Liver (tissue), 9 donors: ENCODE measurements around the gene AMIGO1. TPM values are rescaled to one million over a fixed set of nuclear protein-coding genes. Genes with fewer than 3 reads are reported as not detected.

Experiments used
- DNase-seq: peaks from one replicate; pipeline ENCODE4 v3.0.0-alpha.2; 2017; ENCODE audit warnings: low spot score
- H3K27ac ChIP-seq, 2 donors: one replicate each; pipeline ENCODE4 v1.7.0; 2013; ENCODE audit warnings: inconsistent platforms in 2 of 2, low read length in 2 of 2, control low read depth in 1 of 2, low read depth in 1 of 2, mild to moderate bottlenecking in 1 of 2
- H3K27me3 ChIP-seq, 4 donors: one replicate each; pipeline versions ENCODE4 v1.6.1 to v1.7.0; 2013; ENCODE audit warnings: low read length in 3 of 4, inconsistent platforms in 1 of 4, mild to moderate bottlenecking in 1 of 4, moderate library complexity in 1 of 4; ENCODE audit not compliant: control insufficient read depth in 4 of 4, insufficient read depth in 4 of 4
- H3K36me3 ChIP-seq, 4 donors: one replicate each; pipeline versions ENCODE4 v1.6.1 to v1.7.0; 2013; ENCODE audit warnings: low read length in 3 of 4, mild to moderate bottlenecking in 3 of 4, low read depth in 1 of 4, moderate library complexity in 1 of 4; ENCODE audit not compliant: control insufficient read depth in 4 of 4, insufficient read depth in 3 of 4
- H3K4me1 ChIP-seq, 4 donors: one replicate each; pipeline versions ENCODE4 v1.6.1 to v1.7.0; 2013; ENCODE audit warnings: low read length in 3 of 4, mild to moderate bottlenecking in 3 of 4, moderate library complexity in 1 of 4; ENCODE audit not compliant: control insufficient read depth in 4 of 4, insufficient read depth in 4 of 4
- H3K4me3 ChIP-seq, 3 donors: one replicate each; pipeline versions ENCODE4 v1.6.1 to v1.7.0; 2013; ENCODE audit warnings: low read length in 3 of 3, control low read depth in 1 of 3, low read depth in 1 of 3, mild to moderate bottlenecking in 1 of 3
- H3K9ac ChIP-seq, 2 donors: one replicate each; pipeline ENCODE4 v1.7.0; 2013; ENCODE audit warnings: low read length in 2 of 2, mild to moderate bottlenecking in 2 of 2, moderate library complexity in 2 of 2, control low read depth in 1 of 2, low read depth in 1 of 2
- H3K9me3 ChIP-seq, 4 donors: one replicate each; pipeline versions ENCODE4 v1.6.1 to v1.7.0; 2013; ENCODE audit warnings: low read length in 3 of 4; ENCODE audit not compliant: control insufficient read depth in 4 of 4
- EGR1 ChIP-seq, 2 donors: IDR thresholded peaks; 2 replicates each; pipeline ENCODE4 v1.6.1; 2016 to 2018; ENCODE audit warnings: antibody characterized with exemption in 2 of 2, low read depth in 2 of 2
- FOXA1 ChIP-seq: IDR thresholded peaks from 2 replicates; pipeline ENCODE4 v1.6.1; 2016; ENCODE audit warnings: antibody characterized with exemption
- FOXA2 ChIP-seq: IDR thresholded peaks from 2 replicates; pipeline ENCODE4 v1.6.1; 2016; ENCODE audit warnings: antibody characterized with exemption
- GABPA ChIP-seq, 2 donors: IDR thresholded peaks in 1 of 2; conservative IDR thresholded peaks in 1 of 2; 2 replicates each; pipeline ENCODE4 v1.6.1; 2016; ENCODE audit warnings: antibody characterized with exemption in 2 of 2, mild to moderate bottlenecking in 1 of 2, moderate library complexity in 1 of 2
- HNF4A ChIP-seq, 2 donors: conservative IDR thresholded peaks; 2 replicates each; pipeline ENCODE4 v1.6.1; 2016; ENCODE audit warnings: antibody characterized with exemption in 2 of 2, mild to moderate bottlenecking in 2 of 2
- HNF4G ChIP-seq: IDR thresholded peaks from 2 replicates; pipeline ENCODE4 v1.6.1; 2016; ENCODE audit warnings: antibody characterized with exemption
- JUND ChIP-seq, 2 donors: IDR thresholded peaks; 2 replicates each; pipeline ENCODE4 v1.6.1; 2016; ENCODE audit warnings: antibody characterized with exemption in 2 of 2
- RAD21 ChIP-seq, 2 donors: IDR thresholded peaks; 2 replicates each; pipeline ENCODE4 v1.6.1; 2016; ENCODE audit warnings: antibody characterized with exemption in 2 of 2, mild to moderate bottlenecking in 2 of 2
- RXRA ChIP-seq, 2 donors: IDR thresholded peaks; 2 replicates each; pipeline ENCODE4 v1.6.1; 2017 to 2018; ENCODE audit warnings: antibody characterized with exemption in 2 of 2, mild to moderate bottlenecking in 1 of 2
- SP1 ChIP-seq: IDR thresholded peaks from 2 replicates; pipeline ENCODE4 v1.6.1; 2018; ENCODE audit warnings: antibody characterized with exemption, mild to moderate bottlenecking
- TAF1 ChIP-seq: conservative IDR thresholded peaks from 2 replicates; pipeline ENCODE4 v1.6.1; 2016; ENCODE audit warnings: antibody characterized with exemption, mild to moderate bottlenecking
- YY1 ChIP-seq: IDR thresholded peaks from 2 replicates; pipeline ENCODE4 v1.6.1; 2016; ENCODE audit warnings: antibody characterized with exemption, mild to moderate bottlenecking
- WGBS: extraction: QIAGEN DNeasy Blood & Tissue Kit; methylation state at CpG from one replicate; pipeline ENCODE4 v1.1.7; 2013; 5-methylcytosine and 5-hydroxymethylcytosine counted together
- polyA plus RNA-seq, 2 donors: library from polyadenylated mRNA; stranded (reverse) in 1 of 2; unstranded in 1 of 2; fragments of 200-250 nt in 1 of 2; fragments of >200 nt in 1 of 2; fragmentation: Nextera tagmentation in 1 of 2; extraction: Ambion mirVana in 1 of 2; gene quantifications; one replicate each; pipeline versions ENCODE4 v1.2.1 to v1.2.3, GENCODE V29; 2013 to 2015
- total RNA-seq, 2 donors: library from RNA; depleted of rRNA; stranded (reverse); fragments of >200 nt; gene quantifications; one replicate each; pipeline ENCODE4 v1.2.3, GENCODE V29; 2014
- TF ChIP-seq, protein P1 (sequence below): IDR thresholded peaks from 2 replicates; pipeline ENCODE4 v1.6.1; 2016; ENCODE audit warnings: antibody characterized with exemption
- TF ChIP-seq, protein P2 (sequence below): fragments of 150-350 bp; IDR thresholded peaks from 2 replicates; pipeline ENCODE4 v1.5.1; 2017; ENCODE audit warnings: improper control_type of control experiment, low read depth, low read length; ENCODE audit not compliant: missing input control
- TF ChIP-seq, protein P3 (sequence below): IDR thresholded peaks from 2 replicates; pipeline ENCODE4 v1.6.1; 2016; ENCODE audit warnings: antibody characterized with exemption
- TF ChIP-seq, protein P4 (sequence below): IDR thresholded peaks from 2 replicates; pipeline ENCODE4 v1.6.1; 2016; ENCODE audit warnings: antibody characterized with exemption, mild to moderate bottlenecking
- TF ChIP-seq, protein P5 (sequence below): IDR thresholded peaks from 2 replicates; pipeline ENCODE4 v1.6.1; 2016; ENCODE audit warnings: antibody characterized with exemption
- donor health status: healthy.
- donor health status: healthy.
- donor health status: healthy.
- donor health status: healthy.
- donor health status: healthy.

AMIGO1 gene
- total and polyA plus RNA-seq, 4 donors, result 0.75 to 4.6 (median 1.9) TPM

DNA sequence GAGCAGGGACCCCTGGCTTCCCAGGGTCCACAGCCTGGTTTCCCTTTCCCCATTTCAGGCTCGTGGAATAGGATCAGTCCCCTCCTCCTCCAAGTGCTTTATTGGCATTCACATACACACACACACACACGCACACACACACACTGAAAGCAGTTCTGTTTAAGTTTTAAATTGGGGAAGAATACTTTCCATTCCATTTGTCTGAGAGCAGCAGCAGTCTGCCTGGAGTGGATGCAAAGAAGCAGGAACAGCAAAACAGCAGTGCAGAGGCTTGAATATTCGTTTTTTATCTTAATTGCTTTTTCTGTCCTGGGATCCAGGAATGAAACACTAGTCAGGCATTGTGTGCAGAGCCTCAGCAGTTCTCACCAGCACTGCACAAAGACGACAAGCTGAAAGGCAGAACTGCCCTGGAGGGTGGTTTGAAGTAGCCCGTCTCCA lies 8.6 kb downstream of the AMIGO1 start:
- DNase-seq, result no peak
- no peaks in the 10 kb centered on the region for H3K4me1 ChIP-seq

DNA sequence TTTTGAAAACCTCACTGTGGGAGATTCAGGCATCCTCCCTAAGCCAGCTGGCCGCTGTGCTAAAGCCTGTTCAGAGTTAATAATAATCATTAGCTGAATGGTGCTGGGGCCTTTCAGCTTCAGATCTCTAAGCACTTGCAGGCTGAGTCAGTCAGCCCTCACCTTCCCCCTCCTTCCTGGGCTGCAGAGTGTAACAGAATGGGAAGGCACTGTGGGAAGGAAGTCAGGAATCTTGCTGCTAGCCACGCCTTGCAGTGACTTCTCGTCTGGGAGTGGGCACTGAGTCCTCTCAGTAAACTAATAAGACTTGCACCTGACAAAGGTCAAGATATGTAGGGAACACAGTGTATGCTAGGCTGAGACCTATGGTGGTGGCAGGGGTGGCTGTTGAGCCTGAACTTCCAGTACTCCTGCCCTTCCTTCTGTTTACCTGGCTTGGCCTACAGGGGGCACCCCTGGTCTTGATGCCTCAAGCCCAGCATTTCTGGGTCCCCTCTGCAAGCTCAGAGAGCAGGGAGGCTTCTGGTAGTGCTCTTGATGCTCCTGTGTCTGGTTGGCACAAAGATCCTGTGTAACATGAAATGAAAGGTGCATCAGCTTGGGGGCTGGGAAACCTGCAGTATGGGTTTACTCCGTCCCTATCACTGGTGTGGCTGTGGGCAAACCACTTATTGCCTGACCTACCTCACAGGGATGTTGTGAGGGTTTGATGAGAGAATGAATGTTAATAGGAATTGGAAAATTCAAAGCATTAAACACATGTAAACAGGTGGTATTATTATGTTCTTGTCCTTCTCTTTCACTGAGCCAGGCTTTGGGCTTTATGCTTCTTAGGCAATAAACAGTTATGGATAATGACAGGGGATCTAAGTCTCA lies 9.6 kb downstream of the AMIGO1 start:
- WGBS, result 82% methylated on average over 4 of the region's 4 CpGs
- Histone ChIP-seq H3K27me3 (no peaks in the 10 kb centered on the region), H3K4me3 (no peak overlapping the region), H3K9ac (no peak overlapping the region), H3K36me3 (peaks cover 0 to 15% (median 9%) of the 10 kb centered on the region in 4 donors), H3K9me3 (no peaks in the 10 kb centered on the region), H3K27ac (no peak overlapping the region), H3K4me1 (peaks cover 0 to 2% (median 2%) of the 10 kb centered on the region in 4 donors)
- TF ChIP-seq RAD21 (IDR thresholded peaks at IDR 0.05), result peak; percentile 27 to 67
- TF ChIP-seq, protein P1, sequence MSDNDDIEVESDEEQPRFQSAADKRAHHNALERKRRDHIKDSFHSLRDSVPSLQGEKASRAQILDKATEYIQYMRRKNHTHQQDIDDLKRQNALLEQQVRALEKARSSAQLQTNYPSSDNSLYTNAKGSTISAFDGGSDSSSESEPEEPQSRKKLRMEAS, result no peak
- no peak for TF ChIP-seq JUND (IDR thresholded peaks at IDR 0.05)
- TF ChIP-seq EGR1 (IDR thresholded peaks at IDR 0.05; ENCODE audit: low read depth in 2 of 2), result no peak
- TF ChIP-seq, protein P2, sequence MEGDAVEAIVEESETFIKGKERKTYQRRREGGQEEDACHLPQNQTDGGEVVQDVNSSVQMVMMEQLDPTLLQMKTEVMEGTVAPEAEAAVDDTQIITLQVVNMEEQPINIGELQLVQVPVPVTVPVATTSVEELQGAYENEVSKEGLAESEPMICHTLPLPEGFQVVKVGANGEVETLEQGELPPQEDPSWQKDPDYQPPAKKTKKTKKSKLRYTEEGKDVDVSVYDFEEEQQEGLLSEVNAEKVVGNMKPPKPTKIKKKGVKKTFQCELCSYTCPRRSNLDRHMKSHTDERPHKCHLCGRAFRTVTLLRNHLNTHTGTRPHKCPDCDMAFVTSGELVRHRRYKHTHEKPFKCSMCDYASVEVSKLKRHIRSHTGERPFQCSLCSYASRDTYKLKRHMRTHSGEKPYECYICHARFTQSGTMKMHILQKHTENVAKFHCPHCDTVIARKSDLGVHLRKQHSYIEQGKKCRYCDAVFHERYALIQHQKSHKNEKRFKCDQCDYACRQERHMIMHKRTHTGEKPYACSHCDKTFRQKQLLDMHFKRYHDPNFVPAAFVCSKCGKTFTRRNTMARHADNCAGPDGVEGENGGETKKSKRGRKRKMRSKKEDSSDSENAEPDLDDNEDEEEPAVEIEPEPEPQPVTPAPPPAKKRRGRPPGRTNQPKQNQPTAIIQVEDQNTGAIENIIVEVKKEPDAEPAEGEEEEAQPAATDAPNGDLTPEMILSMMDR, result peak; percentile 28
- peak; percentile 47 for DNase-seq

More for the DNA sequence above, 8.6 kb downstream of the AMIGO1 start:
- 72% methylated on average over 5 of the region's 5 CpGs for WGBS
- H3K9me3 ChIP-seq, result no peaks in the 10 kb centered on the region
- H3K9ac ChIP-seq, result no peak overlapping the region
- no peak overlapping the region for H3K4me3 ChIP-seq
- peaks cover 0 to 15% (median 8%) of the 10 kb centered on the region in 4 donors for H3K36me3 ChIP-seq
- no peaks in the 10 kb centered on the region for H3K27me3 ChIP-seq
- TF ChIP-seq RXRA (IDR thresholded peaks at IDR 0.05) (peak in 1 of 2 donors; percentile 7), FOXA2 (no peak)
- no peak overlapping the region for H3K27ac ChIP-seq

DNA sequence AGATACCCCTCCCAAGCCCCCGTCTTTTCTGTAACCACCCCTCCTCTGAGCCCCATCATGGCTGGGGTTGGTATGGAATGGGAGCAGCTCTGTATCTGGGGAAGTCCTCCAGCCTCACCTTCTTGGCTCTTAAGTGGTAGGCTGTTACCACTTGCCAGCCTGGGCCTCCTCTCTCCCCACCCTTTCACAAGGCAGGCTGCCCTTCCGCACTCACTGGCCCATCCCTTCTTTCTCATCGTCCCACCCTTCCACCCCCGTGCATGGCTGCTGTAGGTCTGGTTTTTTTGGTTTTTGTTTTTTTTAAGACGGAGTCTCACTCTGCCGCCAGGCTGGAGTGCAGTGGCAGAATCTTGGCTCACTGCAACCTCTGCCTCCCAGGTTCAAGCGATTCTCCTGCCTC lies 10.4 kb downstream of the AMIGO1 start:
- no peak overlapping the region for H3K9ac ChIP-seq
- H3K27ac ChIP-seq, result no peak overlapping the region
- H3K4me3 ChIP-seq, result no peak overlapping the region
- 93% methylated on average over 7 of the region's 7 CpGs for WGBS
- peaks cover 0 to 15% (median 9%) of the 10 kb centered on the region in 4 donors for H3K36me3 ChIP-seq
- no peaks in the 10 kb centered on the region for H3K27me3 ChIP-seq
- H3K9me3 ChIP-seq, result no peaks in the 10 kb centered on the region
- H3K4me1 ChIP-seq, result peaks cover 0 to 10% (median 7%) of the 10 kb centered on the region in 4 donors
- no peak for DNase-seq
- no peak for TF ChIP-seq GABPA (IDR thresholded peaks at IDR 0.05 in 1 of 2, conservative IDR thresholded peaks at IDR 0.05 in 1 of 2)
- no peak for TF ChIP-seq JUND (IDR thresholded peaks at IDR 0.05)
- TF ChIP-seq, protein P1, result no peak
- TF ChIP-seq, protein P3, sequence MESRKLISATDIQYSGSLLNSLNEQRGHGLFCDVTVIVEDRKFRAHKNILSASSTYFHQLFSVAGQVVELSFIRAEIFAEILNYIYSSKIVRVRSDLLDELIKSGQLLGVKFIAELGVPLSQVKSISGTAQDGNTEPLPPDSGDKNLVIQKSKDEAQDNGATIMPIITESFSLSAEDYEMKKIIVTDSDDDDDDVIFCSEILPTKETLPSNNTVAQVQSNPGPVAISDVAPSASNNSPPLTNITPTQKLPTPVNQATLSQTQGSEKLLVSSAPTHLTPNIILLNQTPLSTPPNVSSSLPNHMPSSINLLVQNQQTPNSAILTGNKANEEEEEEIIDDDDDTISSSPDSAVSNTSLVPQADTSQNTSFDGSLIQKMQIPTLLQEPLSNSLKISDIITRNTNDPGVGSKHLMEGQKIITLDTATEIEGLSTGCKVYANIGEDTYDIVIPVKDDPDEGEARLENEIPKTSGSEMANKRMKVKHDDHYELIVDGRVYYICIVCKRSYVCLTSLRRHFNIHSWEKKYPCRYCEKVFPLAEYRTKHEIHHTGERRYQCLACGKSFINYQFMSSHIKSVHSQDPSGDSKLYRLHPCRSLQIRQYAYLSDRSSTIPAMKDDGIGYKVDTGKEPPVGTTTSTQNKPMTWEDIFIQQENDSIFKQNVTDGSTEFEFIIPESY, result no peak
- TF ChIP-seq, protein P4, sequence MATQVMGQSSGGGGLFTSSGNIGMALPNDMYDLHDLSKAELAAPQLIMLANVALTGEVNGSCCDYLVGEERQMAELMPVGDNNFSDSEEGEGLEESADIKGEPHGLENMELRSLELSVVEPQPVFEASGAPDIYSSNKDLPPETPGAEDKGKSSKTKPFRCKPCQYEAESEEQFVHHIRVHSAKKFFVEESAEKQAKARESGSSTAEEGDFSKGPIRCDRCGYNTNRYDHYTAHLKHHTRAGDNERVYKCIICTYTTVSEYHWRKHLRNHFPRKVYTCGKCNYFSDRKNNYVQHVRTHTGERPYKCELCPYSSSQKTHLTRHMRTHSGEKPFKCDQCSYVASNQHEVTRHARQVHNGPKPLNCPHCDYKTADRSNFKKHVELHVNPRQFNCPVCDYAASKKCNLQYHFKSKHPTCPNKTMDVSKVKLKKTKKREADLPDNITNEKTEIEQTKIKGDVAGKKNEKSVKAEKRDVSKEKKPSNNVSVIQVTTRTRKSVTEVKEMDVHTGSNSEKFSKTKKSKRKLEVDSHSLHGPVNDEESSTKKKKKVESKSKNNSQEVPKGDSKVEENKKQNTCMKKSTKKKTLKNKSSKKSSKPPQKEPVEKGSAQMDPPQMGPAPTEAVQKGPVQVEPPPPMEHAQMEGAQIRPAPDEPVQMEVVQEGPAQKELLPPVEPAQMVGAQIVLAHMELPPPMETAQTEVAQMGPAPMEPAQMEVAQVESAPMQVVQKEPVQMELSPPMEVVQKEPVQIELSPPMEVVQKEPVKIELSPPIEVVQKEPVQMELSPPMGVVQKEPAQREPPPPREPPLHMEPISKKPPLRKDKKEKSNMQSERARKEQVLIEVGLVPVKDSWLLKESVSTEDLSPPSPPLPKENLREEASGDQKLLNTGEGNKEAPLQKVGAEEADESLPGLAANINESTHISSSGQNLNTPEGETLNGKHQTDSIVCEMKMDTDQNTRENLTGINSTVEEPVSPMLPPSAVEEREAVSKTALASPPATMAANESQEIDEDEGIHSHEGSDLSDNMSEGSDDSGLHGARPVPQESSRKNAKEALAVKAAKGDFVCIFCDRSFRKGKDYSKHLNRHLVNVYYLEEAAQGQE, result no peak
- TF ChIP-seq TAF1, result no peak
- TF ChIP-seq, protein P5, sequence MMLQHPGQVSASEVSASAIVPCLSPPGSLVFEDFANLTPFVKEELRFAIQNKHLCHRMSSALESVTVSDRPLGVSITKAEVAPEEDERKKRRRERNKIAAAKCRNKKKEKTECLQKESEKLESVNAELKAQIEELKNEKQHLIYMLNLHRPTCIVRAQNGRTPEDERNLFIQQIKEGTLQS, result no peak
- TF ChIP-seq FOXA1, result no peak
- TF ChIP-seq SP1, result no peak
- no peak for TF ChIP-seq RAD21 (IDR thresholded peaks at IDR 0.05)
- no peak for TF ChIP-seq HNF4G
- no peak for TF ChIP-seq HNF4A (conservative IDR thresholded peaks at IDR 0.05)
- TF ChIP-seq EGR1 (IDR thresholded peaks at IDR 0.05; ENCODE audit: low read depth in 2 of 2), result no peak
- TF ChIP-seq YY1, result no peak
